ENCODE results near the gene SEC11A. TPM values are rescaled to one million over a fixed set of nuclear protein-coding genes. Genes with fewer than 3 reads are reported as not detected.

SEC11A gene
- total RNA-seq, 2 experiments from 2014 or later: 82.3 to 87.8 TPM

GRCh38 chr15:84634228-84634837, 81.6 kb downstream of the SEC11A start:
- peaks cover 37% of the 10 kb centered on the region for H3K4me1 Mint-ChIP-seq (ENCODE audit: low read depth)
- ATAC-seq (no peak), DNase-seq (no peak)
- ChIA-PET CTCF (interaction anchor here (1.0 to 5.0 kb wide), 7 partner anchors 13 to 294 kb away, joined by 3 to 48 read pairs (median 4); partner anchors contain the start of genes WDR73 and ZSCAN2), POLR2A (interaction anchor here (0.7 to 1.7 kb wide), 4 partner anchors 8 to 115 kb away, joined by 3 to 5 read pairs (median 3); no protein-coding TSS in a partner anchor)
- H3K36me3 Mint-ChIP-seq (ENCODE audit: low read depth): peaks cover 42% of the 10 kb centered on the region
- peak overlapping the region; percentile 94 for H3K4me3 Mint-ChIP-seq
- H3K27ac Mint-ChIP-seq: peak overlapping the region; percentile 67
- no peaks in the 10 kb centered on the region for H3K27me3 Mint-ChIP-seq
- no peak for TF ChIP-seq CTCF (IDR thresholded peaks at IDR 0.05)
- H3K9me3 Mint-ChIP-seq: no peaks in the 10 kb centered on the region
- intact Hi-C loops (cut with micrococcal nuclease): loop anchor here (2.0 to 10.0 kb wide), 2 partner anchors 34 to 50 kb away; partner anchors contain the start of gene ZSCAN2

GRCh38 chr15:84633311-84634227, 82.4 kb downstream of the SEC11A start:
- POLR2A ChIA-PET: interaction anchor here (1.3 to 3.1 kb wide), 3 partner anchors 9 to 116 kb away, joined by 3 to 21 read pairs (median 5); partner anchors contain the start of gene WDR73
- no peaks in the 10 kb centered on the region for H3K27me3 Mint-ChIP-seq
- CTCF ChIA-PET: interaction anchor here (1.0 to 5.0 kb wide), 7 partner anchors 12 to 295 kb away, joined by 3 to 48 read pairs (median 4); partner anchors contain the start of genes WDR73 and ZSCAN2
- intact Hi-C loops (cut with micrococcal nuclease): loop anchor here (2.0 to 10.0 kb wide), 2 partner anchors 33 to 49 kb away; partner anchors contain the start of gene ZSCAN2
- no peaks in the 10 kb centered on the region for H3K9me3 Mint-ChIP-seq
- H3K4me3 Mint-ChIP-seq: peak overlapping the region; percentile 94
- peaks cover 33% of the 10 kb centered on the region for H3K4me1 Mint-ChIP-seq (ENCODE audit: low read depth)
- peak overlapping the region; percentile 96 for H3K27ac Mint-ChIP-seq
- H3K36me3 Mint-ChIP-seq (ENCODE audit: low read depth): peaks cover 37% of the 10 kb centered on the region
- peak; percentile 81 for DNase-seq
- TF ChIP-seq CTCF (IDR thresholded peaks at IDR 0.05): no peak
- peak; percentile 48 for ATAC-seq

- Mint-ChIP-seq H3K4me1 (ENCODE audit: low read depth) (peaks cover 22% of the 10 kb centered on the region), H3K9me3 (no peaks in the 10 kb centered on the region), H3K4me3 (peak overlapping the region; percentile 94), H3K27ac (peak overlapping the region; percentile 96), H3K36me3 (ENCODE audit: low read depth) (peaks cover 27% of the 10 kb centered on the region), H3K27me3 (no peaks in the 10 kb centered on the region)
- ATAC-seq (peak; percentile 6), DNase-seq (peak; percentile 42)
- TF ChIP-seq CTCF (IDR thresholded peaks at IDR 0.05): no peak
- ChIA-PET POLR2A (interaction anchor here (0.6 to 3.1 kb wide), 7 partner anchors 9 to 286 kb away, joined by 3 to 21 read pairs (median 6); partner anchors contain the start of genes WDR73 and ZSCAN2), CTCF (interaction anchor here (1.0 to 5.0 kb wide), 9 partner anchors 9 to 103 kb away, joined by 4 to 48 read pairs (median 8); partner anchors contain the start of genes NMB, WDR73 and ZSCAN2)
- intact Hi-C loops (cut with micrococcal nuclease): loop anchor here (10.0 kb wide), 1 partner anchor 47 kb away; no protein-coding TSS in a partner anchor
Measured at GRCh38 chr15:84631706-84632272, 84.2 kb downstream of the SEC11A start.

- intact Hi-C loops (cut with micrococcal nuclease): no loop called here
- POLR2A ChIA-PET: interaction anchor here (1.4 kb wide), 1 partner anchor 120 kb away, joined by 3 read pairs; the partner anchor contains the start of gene ZNF592
Measured at GRCh38 chr15:84629033-84629432, 86.9 kb downstream of the SEC11A start.

More at GRCh38 chr15:84629033-84629432, 86.9 kb downstream of the SEC11A start:
- DNase-seq (no peak), ATAC-seq (no peak)
- Mint-ChIP-seq H3K9me3 (no peaks in the 10 kb centered on the region), H3K27me3 (no peaks in the 10 kb centered on the region), H3K4me1 (ENCODE audit: low read depth) (peaks cover 10% of the 10 kb centered on the region), H3K27ac (no peak overlapping the region), H3K4me3 (no peak overlapping the region), H3K36me3 (ENCODE audit: low read depth) (peaks cover 11% of the 10 kb centered on the region)
- CTCF ChIA-PET: interaction anchor here (1.8 to 2.2 kb wide), 2 partner anchors 30 to 41 kb away, joined by 6 to 9 read pairs; partner anchors contain the start of gene ZSCAN2
- no peak for TF ChIP-seq CTCF (IDR thresholded peaks at IDR 0.05)

Data from activated CD8-positive, alpha-beta T cell treated with anti-CD3 and anti-CD28 coated beads for 36 hours (primary cell).